ENCODE results near the gene FIGNL1.
"Not testable (repeated sequence)": the region's sequence is repeated elsewhere in the genome, so short reads cannot be mapped to it uniquely, and the experiment has no call there.

The FIGNL1 gene

DNA sequence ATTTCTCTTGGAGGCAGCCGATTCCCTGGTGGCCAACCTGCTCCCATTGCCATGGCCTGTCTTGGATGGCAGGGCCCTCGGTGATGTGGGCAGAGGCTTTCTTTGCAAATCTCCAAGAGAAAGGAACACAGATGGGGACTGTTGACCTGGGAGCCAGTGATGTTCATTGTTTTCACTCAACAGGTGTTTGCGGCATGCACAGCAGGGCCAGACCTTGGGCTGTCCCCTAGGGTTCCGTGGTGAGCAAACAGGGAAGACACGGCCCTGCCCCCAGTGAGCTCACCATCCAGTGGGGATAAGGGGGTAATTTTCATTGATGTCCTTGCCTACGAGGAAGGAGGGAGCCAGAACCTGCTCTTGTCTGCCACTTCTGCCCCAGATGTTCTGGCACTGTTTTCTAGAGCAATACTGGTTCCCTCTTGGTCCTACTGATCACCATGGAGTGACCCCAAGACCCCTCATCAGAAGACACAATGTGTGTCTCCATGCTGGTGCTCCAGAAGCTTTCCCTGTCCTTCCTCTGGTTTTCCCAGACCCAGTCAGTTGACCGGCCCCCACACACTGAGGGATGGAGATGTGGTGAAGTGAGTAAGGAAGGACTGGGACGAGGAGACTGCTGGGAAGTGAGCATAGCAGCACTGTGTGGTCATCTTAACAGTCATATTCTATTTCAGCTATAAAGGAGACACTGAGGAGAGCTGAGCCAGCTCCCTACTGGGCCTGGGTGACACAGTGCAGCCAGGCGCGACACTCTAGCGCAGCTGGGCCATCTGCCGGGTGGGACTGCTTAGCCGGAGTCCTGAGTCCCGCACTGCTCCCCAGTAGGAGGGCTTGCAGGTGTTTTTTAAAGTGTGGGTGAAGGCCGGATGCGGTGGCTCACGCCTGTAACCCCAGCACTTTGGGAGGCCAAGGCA, 20.4 kb upstream of the FIGNL1 start:
- no peak for DNase-seq

DNA sequence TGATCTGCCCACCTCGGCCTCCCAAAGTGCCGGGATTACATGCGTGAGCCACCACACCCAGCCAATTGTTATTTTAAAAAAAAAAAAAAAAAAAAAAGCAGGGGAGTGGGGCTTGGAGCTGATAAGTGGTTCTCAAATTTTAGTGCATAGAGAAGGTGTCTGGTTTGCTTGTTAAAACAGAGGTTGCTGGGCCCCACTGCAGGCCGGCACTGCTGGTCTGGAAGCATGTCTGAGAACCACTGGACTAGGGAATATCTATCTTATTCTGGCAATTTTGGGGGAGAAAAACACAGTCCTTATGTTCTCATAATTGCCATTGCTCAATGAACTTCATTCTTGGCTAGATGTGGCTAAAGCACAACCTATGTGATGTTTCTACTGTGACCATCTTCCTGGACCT, 19.0 kb upstream of the FIGNL1 start:
- no peak for DNase-seq

DNA sequence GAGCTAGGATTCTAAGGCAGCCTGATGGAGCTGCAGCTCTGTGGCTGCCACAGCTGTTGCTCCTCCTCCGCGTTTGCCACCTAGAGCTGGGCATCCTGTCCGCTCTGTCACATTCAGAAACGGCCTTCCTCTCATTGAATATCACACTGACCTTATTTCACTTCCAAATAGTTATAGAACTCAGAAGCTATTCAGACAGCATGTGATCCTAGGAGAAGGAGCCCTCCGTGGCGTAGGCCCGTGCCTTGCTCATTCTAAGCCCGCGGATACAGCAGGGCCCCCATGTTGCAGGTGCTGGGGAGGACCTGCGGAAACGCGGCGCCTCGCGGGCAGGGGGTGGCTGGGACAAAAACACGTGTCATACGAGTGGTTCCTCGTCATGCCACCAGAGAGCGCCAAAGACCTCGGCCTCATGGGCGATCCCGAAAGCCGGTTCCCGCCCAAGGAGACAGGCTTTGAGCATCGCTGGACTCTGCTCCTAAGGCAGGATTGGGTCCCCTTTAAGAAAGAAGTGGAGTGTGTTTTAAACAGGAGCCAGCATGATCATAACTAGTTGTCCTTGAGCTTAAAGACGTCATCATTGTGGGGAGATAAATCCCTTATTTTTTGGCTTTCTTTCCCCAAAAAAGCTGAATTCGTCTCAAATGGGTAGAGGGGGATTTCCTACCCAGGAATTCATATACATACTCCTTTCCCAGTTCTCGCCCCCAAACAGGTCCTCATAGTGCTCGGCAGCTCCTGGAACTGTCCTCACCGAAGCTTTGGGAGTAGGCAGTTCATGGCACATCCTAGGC, 17.9 kb upstream of the FIGNL1 start:
- DNase-seq, result peak; percentile 88

DNA sequence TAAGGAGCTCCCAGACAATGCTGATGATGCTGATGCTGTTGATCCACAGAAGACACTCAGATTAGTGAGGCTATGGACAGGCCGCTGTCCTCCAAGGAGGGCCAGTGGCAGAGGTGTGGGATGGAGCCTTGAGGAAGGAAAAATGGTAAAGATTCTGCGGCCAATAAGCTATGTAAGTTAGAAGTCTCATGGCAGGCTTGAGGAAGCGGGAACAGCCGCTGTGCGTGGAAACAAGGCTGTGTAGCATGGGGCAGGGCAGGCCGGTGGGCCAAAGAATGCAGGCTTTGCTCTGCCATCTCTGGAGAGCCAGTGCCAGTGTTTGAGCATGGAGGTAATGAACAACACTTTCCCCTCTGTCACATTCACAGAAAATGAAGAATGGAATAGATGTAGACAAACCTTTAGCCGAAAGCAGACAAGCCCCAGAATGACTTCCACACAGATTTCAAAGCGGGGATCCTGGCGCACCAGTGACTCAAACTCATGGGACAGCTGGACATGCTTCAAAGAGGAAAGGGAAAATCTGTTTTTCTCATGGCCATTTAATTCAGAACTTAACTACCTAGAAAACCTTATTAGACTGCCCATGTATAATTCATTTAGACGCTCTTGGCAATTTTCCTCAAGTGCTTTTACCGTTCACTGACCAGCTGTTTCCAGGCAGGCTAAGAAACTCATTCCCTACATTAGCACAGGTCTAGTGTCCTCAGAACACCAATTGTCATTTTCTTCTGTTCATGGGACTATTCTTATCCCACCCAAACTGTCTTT, 16.9 kb upstream of the FIGNL1 start:
- DNase-seq, result no peak

DNA sequence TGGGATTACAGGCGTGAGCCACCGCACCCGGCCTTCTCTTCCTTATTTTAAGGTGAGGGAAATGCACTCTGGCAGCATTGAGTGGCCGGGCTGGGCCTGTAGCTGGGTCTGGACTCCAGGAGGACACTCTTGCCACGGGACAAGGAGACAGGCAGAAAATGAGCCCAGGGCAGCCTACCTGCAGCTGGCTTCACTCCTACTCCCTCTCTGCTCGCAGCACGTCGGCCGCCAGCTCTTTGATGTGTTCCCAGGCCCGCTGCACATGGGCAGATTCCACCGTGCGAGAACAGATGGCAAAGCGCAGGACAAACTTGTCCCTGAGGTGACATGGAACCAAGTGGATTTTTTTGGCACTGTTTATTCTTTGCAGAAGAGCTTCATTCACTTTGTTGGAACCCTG, 12.9 kb upstream of the FIGNL1 start:
- no peak for DNase-seq

DNA sequence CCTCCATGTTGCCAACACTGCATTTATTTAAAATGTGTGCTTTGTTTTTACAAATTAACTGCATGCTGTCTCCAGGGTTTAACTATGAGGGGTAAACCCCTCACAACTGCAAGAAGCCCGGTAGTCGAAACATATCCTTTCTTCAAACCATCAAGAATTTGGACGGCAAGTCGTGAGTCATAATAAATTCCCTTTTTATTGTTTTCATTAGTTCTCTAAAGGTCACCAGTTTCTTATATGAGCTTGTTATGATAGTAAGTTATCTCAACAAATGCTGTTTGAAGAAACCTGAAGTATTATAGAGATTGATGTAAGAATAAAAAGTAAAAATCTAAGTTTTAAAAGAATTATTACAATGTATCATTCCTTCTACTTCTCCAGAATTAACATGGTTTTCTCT, 12.2 kb upstream of the FIGNL1 start:
- no peak for DNase-seq

DNA sequence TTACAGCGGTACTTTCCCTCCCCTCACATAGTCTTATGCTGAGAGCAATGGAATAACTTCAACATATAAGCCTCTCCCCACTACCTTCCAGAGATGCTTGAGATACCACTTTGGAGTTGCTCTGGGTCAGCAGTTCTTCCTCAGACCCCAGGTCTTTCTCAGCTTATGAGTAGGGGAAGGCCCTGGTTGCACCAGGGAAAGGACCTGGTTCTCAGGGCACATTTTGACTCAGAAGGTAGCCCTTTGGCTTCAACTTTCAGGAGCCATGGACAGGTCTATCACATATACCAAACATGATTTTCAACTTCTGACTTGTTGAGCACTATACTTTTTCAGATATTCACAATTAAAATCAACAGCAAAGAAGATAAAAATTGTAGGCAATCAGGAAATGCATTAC, 11.5 kb upstream of the FIGNL1 start:
- DNase-seq, result no peak

DNA sequence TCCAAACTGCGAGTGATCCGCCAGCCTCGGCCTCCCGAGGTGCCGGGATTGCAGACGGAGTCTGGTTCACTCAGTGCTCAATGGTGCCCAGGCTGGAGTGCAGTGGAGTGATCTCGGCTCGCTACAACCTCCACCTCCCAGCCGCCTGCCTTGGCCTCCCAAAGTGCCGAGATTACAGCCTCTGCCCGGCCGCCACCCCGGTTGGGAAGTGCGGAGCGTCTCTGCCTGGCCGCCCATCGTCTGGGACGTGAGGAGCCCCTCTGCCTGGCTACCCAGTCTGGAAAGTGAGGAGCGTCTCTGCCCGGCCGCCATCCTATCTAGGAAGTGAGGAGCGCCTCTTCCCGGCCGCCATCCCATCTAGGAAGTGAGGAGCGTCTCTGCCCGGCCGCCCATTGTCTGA, 9.0 kb upstream of the FIGNL1 start:
- not testable (repeated sequence) for DNase-seq

DNA sequence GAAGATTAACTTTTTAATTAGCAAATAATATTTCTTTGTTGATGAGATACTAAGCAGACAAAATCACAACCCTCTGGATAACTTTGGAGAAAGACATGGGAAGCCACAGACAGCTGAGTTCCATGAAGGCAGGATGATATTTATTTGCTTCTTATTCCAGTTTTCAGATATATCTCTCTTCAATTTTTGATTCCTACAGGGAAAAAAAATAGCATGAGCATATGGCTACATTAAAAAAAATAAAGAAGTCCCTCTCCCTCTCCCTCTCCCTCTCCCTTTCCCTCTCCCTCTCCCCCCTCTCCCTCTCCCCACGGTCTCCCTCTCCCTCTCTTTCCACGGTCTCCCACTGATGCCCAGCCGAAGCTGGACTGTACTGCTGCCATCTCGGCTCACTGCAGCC, 8.5 kb upstream of the FIGNL1 start:
- DNase-seq, result not testable (repeated sequence)

DNA sequence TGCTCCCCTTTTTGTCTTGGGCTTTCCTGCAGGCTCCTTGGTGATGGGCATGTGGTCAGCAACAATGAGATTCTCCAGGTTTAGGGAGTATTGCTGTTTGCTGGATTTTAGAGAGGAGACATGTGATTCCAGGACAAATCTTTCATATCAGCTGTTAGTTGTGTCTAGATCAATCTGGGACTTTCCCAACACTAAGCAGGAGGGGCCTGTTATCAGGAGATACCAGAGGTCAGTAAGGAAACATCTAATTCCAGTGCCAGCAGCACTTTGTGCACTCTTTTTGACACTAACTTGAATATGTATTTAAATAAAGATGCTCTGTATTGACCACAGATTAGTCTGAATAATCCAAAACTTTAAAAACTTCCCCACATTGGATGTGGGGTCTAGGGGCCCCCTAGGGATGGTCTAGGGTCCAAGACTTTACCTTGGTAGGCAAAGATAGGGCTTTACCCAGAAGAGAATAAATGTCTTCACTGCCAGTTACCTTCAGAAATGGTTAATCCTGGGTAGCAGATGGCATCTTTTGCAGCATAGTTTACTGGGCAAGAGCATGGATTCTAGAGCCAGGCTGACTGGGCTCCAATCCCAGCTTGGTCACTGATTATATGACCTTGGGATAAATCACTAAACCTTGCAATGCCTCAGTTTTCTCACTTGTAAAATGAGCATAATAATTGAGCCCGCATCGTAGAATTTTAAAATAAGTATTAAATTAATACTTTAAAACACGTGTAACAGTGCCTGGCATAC, 6.4 kb upstream of the FIGNL1 start:
- no peak for DNase-seq

DNA sequence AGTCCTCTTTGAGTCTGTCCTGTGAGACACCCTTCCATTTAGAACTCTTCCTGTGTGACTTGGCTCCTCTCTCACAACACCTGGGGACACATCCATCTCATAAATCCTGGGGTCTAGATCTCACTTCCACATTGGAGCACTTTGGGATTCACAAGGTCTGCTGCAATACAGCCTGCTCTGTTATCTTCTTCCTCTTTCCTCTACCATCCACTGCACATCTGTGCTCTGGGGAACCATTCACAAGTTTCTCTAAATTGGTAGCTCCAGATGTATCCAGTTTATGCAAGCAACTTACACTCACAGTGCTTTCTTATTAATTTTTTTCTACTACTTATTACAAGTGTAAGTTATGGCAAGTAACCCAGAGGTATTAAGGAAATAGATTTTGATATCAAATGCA, 5.5 kb upstream of the FIGNL1 start:
- DNase-seq, result peak; percentile 49

DNA sequence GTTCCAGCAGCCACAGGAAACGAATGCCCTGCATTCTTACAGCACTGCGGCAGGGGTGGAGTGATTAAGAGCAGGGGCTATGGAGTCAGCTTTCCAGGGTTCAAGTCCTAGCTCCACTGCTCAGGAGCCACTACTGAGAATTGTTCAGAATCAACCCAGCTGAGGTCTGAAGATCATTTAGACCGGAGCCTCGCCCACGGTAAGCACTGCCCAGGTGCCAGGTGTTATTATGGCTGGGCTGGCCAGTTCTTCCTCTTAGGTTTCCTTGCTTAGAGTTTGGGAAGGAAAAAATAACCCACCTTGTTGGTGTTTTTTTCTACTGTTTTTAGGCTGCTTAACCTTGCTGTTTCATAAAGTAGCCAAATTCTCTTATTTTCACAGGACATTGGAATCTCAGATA, 4.8 kb upstream of the FIGNL1 start:
- no peak for DNase-seq

DNA sequence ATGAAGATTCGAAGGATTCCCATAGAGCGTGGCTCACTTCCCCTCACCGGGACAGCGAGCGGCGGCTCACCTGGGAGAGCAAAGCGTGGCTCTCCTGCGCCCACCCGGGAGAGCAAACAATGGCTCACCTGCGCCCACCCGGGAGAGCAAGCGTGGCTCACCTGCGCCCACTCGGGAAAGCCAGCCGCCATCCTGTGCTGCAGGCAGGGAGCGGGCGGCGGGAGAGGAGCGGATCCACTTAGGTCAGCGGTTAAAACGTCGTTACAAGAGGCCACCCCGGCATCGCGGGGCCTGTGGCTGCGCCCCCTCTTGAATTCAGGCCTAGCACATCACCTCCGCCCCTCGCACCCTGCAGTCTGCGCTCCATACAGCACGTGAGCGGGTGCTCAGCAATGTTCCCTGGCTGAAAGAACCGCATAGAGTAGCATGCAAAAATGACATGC, 461 bp upstream of the FIGNL1 start:
- peak; percentile 44 for DNase-seq

DNA sequence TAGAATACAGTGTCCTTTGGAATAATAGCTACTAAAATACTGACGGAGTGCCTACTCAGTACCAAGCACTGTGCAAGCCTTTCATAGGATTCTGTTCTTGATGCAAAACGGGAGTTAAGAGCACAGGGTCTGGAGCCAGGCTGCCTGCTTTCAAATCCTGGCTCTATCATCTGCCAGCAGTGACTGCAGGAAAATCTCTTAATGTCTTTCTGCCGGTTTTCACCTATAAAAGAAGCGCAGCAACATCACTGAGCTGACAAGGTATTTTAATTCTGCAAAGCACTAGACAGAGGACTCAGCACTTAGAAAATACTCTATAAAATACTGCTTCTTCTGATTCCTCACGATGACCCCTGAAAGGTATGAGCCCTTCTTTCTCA, 659 bp downstream of the FIGNL1 start:
- DNase-seq, result no peak

DNA sequence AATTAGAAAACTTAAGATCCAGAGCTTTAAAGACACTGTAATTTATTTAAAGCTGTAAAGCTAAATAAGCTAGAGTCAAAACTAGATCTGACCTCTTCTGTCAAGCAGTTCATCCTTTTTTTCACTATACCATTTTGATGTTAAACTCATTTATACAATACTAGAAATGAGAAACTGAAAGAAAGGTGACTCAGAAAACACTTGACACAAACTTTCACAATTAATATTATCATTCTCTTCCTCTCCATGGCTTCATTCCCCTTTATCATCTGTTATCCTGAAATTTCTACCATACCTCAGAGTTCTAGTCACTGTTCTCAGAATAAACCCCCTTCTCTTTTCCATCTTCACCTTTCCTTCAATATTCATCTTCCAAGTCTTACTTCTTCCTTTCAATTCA, 1.3 kb downstream of the FIGNL1 start:
- DNase-seq, result no peak

DNA sequence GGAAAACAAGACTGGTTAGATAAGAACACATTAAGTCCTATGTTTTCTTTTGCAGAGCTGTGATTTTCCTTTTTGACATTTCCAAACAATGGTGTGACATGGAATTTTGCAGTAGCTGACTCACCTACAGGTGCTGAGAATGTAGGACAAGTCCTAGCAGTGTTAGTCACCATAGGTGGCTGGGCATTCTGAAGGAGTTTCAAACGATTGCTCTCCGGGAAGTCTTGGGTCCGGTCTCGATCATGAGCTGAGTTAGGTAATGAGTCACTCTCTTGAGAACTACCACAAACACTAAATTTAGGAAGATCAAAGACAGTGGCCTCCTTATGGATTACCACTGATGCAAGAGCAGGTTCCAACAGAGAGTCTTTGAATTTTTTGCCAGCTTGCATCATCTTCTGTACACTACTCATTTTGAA, 3.6 kb downstream of the FIGNL1 start:
- DNase-seq, result no peak

DNA sequence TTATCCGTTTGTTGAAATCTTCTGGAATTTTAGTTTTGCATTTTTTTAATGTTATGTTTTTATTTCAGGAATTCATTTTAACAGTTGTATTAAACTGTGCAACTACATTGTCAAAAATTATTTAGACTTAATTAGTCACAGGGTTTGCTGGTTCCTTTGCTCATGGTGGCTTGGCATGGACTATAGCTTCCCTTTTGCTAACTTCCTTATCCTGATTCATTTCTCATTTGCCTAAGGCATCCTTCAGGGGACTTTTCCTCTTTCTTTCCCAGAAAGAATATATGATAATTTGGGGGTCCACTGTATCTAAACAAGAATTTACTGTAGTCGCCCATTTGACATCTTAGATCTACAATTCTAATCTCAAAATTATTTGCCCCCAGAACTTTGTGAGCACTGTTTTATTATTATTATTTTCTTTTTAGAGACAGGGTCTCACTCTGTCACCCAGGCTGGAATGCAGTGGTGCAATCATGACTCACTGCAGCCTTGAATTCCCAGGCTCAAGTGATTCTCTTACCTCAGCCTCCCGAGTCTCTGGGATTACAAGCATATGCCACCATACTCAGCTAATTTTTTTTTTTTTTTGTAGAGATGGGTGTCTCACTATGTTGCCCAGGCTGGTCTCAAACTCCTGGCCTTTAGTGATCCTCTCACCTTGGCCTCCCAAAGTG, 13.9 kb downstream of the FIGNL1 start:
- DNase-seq, result no peak

DNA sequence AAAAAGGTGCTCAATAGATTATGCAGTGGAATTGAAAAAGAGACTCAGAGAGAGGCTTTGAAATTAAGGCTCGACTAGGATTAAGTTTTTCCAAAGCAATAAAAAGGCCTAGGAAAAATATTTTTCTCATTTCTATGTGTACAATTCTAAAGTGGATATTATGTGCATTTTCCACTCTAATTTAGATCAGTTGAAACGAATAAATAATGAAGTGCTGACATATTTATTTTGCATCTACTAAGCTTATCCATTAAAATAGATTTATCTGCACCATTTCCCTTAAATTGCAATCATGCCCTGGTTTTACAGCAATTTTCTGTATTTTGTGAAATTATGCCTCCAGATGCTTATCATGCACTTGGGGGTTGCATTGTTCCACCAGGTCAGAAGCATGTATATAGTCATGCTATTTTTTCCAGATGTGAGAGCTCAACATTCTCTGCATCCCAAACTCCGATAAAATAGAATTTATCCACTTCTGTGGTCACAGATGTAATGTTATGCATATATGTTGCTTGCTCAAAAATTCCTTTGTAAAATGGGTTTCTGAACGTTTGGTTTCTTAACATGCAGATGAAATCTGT, 18.3 kb downstream of the FIGNL1 start:
- DNase-seq, result no peak

DNA sequence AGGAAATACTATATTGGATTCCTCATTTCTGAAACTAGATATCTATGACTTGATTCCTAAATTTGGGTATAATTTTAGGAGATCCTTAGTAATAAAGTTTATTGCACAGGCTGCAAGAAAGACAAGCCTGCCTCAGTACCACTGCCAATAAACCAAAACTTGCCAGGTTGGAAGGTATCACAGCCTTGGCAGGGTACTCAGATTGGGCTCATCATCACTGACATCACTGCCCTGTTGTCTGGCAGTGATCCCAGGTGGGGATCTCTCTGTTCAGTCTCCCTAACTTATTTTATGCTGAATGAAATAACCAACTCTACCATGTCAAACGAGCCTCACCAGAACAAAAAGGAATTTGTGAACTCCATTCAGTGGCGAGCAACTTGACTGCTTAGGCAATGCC, 18.8 kb downstream of the FIGNL1 start:
- no peak for DNase-seq

DNA sequence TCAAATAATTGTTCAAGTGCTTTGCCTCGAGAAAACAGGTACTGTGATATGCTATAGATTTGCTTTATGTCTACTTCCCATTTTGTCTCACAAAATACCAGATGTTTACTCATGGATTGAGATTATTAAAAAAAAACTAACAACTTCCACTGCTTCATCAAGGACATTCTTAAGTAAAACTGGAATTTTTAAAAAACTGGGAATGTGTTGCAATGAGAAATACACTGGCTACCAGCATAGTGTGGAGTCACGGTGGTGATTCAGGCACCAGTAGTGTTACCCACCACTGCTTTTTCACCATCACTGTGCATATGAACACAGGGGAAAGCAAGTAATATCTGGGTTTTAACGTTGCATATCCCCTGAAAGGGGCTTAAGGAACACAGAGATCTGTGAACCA, 21.2 kb downstream of the FIGNL1 start:
- DNase-seq, result no peak

DNA sequence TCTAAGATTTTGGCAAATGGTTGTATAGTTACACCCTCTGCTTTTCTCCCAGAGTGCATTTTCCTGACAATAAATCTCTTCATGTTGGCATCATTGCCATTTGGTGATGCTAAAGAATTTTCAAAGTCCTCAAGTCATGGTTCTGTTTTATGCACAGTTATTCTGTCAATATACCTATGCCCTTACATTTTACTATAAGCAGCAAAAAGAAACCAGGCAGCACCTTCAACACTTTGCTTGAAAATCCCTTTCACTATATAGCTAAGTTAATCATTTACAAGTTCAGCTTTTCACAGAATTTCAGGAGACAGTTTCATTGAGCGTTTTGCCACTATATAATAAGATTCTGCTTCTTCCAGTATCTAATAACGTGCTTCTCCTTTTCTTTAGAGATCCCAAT, 22.6 kb downstream of the FIGNL1 start:
- no peak for DNase-seq

All from hematopoietic multipotent progenitor cell treated with erythropoietin and hydrocortisone succinate and interleukin-3 and kit ligand, for 4 days (in vitro differentiated cells).